CD4-positive, alpha-beta T cell treated with Interleukin-2 at 100 ng/mL for 4 hours (primary cell): ENCODE measurements around the gene CD36.

Source experiments
- DNase-seq: peaks from one replicate; pipeline ENCODE4 v3.0.0-alpha.2; 2020; ENCODE audit warnings: low spot score

Gene CD36

DNA sequence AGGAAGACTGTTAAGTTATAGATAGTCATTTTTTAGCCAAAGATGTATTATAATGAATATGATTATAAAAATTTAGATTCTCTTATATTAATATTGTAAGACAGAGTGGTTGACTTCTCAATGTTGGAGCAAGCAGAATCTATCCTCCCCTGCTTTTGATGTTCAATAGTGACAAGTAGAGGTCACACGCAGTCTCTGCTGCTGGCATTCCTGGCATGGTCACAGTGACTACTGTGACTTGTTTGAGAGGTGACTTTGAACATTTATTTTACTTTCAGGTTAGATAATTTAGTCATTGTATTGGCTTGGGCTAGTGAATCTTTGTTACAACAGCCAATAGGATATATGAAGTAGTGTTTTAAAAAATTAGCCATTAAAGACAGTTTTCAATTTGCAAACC lies 13.7 kb upstream of the CD36 start:
- DNase-seq, result no peak

DNA sequence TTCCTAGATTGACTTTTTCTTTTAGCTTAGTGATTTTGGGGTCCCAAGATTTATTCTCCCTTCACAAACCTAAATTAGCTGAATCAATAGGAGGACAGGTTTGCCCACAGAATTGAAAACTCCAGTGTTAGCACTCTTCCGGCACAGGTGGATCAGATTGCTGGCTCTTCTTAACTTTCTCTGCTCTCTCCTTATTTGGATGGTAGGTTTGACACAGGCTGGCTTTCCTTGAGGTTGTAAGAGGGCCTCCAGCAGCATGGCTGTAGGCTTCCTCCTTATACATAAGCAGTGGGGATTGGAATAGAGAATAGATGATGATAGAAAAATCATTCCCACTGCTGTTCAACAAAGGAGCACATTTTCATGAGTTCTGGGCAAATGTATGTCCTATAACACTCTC lies 9.4 kb upstream of the CD36 start:
- DNase-seq, result no peak

DNA sequence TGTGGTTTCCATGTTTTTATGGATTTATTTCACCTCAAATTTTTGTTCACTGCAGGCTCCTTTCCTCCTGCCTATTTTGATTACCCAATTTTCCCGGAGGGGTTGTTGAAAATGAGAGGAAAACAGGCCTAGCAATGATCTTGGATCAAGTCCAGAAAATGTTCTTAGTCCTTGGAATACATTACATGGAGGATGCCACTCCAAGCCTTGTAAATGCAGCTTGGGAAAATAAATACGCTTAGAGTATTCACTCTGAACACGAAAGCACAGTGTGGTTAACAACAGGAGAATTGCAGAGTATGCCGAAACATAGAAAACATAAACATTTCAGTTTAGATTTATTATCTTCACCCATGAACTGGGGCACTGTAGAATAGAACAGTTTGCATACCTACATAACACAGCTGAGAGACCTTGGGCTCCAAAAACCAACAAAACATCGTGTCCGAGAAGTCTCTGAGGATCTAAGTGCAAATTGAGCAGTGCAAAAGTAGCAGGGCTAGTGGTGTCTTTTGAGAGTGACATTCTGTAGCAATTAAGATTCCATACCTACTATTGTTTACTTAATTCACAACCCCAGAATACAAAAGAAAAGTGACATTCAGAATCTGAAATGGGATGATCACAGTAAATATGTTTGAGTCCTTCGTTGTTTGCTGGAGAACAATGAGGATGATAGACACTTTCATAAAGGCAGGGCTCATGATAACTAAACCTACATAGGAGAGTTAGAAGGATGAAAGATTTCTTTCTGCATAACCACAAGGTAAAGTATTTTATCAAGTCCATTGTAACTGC lies 7.6 kb upstream of the CD36 start:
- no peak for DNase-seq

DNA sequence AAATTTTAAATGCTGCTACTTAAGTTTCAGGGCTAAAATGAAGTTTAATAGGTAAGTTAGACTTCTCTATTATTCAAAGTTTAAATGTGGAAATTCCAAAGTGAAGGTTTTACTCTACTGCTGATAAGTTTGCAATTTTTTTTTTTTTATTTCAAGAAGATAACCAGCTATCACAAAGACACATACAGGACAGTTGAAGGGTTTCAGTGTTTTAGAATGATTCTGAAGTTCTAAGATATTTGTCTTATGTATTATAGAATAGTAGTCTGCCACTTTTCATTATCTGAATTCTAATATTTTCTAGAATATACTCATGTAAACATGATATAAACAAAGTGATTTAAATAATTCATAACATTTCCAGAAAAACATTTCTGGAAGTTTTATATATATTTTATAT lies 7.0 kb upstream of the CD36 start:
- no peak for DNase-seq

DNA sequence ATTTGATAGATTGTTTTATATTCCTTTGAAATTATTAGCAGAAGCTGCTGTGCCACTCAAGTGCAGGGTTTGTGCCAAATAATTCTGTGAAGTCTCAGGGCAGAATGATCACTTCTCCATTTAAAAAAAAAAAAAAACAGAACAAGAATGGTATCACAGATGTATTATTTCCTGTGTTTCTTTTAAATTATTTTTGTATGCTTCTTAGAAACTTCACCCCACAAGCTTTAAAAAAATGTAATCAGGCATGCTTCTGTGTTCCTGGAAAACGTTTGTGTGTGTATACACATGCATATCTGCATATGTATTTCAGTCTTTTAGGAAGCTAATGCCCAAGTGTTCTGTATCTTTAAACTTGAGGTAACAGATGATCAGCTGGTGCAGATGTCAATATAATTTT lies 6.3 kb upstream of the CD36 start:
- DNase-seq, result no peak

DNA sequence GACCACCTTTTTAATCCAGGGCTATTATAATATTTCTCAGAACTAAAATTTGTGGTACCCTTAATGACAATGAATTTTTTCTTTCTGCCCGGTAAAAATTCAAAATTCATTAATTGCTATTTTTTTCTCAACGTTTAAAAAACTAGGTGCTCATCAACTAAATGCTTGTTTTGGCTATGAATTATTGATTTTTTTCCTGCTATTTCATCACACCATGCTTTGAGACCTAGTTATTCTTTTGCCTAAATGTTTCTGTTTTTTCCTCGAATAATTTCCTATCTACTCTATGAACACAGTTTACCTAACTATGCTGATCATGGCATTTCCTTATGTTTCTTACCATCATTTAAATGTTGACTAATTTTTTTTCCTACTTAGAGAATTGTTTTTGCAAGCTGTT lies 5.6 kb upstream of the CD36 start:
- no peak for DNase-seq

DNA sequence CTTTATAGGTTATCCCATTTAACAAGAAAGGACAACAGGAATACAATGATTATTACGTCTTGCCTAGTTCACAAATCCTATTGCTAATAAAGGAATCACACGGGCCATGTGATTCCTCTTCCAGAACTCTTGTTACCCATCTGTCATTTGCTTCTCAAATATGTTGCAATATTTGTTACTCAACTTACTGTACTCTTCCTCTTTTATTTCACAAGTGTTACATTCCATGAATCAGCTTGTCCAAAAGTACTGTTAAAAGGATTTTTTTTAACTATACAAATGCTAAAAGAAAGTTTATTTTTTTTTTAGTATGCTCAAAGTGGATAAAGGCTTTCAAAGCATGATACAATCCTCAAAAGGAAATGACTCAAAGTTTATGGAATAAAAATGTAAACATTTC lies 3.9 kb upstream of the CD36 start:
- no peak for DNase-seq

DNA sequence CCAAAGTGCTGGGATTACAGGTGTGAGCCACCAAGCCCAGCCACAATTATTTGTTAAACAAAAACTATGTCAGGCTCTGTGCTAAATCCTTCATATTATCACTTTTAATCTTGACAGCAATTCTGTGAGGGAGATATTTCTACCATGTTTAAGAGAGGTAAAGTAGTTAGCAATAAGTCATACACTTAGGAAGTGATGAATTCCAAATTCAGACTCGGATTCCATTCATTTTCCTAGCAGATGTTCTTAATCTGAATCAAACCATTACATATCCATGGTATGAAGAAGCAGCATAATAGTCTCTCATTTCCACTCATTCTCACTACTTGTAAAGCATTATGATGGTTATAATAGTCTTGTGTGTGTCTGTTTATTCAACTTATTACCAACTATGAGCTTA lies 2.9 kb upstream of the CD36 start:
- no peak for DNase-seq

DNA sequence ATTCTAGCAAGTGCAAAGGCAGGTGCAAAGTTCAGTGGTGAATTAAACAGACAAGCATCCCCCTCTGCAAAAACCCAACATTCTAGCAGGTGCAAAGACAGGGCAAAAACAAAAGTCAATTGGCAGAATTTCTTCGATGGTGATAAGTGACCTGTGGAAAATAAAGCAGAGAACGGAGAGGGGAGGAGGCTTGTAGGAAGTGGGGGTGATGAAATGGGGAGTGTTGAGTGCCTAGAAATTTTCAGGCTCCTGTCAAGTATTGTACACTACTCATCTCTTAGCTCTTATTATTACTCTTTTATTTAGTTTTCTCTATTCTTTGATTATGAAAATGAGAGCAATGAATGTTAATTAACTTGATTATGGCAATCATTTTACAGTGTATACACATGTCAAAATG lies 2.4 kb upstream of the CD36 start:
- no peak for DNase-seq

DNA sequence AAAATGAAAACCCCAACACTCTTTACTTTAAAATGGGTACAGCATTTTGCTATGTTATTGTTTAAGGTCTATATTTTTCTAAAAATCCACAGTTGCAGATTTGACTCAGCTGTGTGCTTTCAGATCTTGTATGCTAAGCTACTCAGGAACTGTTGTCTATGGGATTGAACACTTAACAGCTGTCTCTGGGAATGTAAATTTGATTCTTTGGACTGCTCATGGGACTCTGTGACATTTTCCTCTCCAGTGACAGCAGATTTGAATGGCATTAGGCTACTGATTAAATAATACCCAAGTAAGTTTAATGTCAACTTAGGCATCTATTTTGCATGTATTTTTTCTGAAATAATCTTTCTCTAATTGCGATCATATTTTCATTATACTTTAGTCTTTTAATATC lies 1.7 kb upstream of the CD36 start:
- no peak for DNase-seq

DNA sequence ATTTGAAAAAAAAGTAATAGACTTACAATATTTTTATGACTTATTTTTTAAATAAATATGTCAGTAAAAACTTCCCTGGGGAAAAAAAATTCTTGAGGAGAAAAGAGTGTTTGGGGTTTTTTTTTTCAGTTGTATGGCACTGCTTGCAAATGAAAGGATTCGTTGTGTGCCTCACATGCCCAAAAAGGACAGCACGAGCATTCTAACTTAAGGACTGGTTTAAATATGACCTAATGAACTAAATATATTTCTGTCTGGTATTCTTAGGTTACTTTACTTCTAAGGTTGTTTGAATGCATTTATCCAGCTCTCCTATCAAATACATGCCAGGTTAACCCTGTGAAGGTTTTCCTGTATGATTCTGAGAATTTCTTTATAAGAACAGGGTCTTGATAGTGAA lies 988 bp upstream of the CD36 start:
- no peak for DNase-seq

DNA sequence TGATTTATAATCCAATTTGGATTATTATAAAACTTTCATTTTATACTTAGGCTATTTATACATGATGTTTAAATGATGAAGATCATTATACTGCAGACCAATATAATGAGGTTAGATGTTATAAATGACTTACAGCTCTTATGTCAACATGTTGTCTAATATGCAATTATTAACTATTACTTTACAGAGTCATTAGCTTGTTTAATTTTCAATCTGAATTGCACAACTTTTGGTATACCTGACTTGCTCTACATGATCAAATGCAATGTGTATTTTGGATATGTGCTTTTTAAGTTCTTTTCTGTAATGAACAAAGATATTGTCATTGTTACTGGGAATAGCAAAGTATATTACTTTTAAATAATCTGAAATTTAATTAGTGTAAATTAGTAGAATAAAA lies 569 bp downstream of the CD36 start:
- no peak for DNase-seq

DNA sequence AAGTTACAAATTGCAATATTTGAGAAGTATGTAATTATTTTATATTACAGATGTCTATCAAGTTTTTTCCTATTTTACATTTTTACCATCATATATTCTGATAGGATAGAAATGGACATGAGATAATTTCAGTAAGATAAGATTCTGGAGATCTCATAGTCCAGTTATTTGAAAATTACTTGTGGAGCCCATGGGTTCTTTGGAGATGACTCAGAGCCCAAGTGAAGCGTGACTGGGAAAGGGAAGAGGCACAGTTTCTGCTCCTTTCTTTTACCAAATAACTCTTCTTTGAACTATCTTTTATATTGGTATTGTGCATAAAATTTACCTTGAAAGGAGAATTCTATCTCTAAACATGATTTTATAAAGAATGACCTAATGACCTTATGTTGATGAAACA lies 2.4 kb downstream of the CD36 start:
- DNase-seq, result no peak

DNA sequence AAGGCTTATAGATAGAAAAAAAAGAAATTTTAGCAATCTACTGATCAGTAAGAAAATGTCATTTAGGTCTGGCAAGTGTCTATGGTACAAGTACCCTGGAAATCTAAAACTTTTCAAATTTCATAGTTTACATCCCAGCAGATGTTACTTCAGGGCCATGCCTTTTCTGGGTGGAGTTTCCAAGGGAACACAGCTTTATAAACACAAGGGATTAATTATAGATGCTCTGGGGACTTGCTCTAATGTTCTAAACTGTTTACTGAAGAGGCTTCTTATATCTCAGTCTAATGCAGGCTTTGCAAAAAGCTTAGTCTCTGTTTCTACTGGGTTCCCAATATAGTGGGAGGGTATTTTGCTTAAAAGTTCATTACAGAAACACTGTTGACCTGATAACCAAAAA lies 3.1 kb downstream of the CD36 start:
- DNase-seq, result no peak

DNA sequence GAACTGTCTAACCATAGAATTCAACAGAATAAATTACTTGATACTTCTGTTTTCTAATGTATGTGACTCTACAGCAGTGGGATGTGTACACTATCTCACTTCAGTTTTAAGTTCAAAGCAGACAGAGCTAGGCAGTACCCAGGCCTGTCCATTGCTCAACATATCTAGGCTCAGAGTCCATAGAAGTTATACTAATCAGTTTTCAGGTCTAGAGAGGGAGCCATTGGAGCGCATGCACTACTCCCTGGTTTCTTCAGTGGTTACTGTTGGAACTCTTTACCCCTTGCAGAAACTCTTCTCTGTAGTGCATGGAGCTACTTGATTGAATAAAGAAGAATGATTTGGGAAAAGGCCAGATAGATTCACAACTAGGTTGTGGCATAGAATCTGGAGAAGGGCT lies 4.4 kb downstream of the CD36 start:
- no peak for DNase-seq

DNA sequence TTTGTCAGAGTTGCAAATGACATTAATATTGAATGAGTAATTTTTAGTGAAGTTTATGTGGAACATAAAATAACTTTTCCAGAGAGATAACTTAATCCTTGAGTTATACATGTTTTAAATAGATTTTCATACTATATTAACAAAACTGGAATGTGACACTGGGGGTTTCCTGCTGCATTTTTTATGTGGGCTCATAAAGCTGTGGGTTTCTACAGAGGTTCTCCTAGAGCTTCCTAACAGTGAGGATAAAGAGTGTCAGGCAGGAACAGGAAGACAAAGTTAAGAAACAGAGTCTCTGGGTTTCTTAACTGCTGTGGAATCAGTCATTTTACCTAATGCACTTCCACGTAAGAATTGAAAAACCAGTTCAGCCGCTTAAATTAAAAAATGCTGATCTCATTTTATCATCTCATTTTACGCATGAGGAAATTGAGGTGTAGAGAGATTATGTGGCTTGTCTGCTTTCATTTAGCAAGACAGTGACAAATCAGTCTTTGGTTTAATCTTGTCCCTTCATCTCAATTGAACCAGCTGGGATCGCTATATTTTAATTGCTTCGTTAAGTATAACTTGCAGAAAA lies 5.0 kb downstream of the CD36 start:
- DNase-seq, result no peak

DNA sequence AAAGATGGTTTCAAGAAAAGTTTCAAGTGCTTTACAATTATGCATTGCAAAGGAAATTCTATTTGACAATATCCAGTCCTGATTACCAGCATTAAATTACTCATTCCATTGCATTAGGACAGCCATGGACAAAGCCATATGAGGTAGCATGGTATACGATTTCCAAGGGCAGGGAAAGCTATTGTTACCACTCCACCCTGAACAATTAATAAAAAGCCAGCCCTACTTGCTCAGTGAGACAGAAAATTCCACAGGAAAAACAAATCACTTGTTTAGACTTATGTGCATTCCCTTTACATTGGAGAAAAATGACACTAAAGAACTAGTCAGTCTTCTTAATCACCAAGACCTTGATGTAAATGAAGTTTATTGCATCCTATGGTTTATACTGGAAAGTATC lies 5.6 kb downstream of the CD36 start:
- DNase-seq, result no peak

DNA sequence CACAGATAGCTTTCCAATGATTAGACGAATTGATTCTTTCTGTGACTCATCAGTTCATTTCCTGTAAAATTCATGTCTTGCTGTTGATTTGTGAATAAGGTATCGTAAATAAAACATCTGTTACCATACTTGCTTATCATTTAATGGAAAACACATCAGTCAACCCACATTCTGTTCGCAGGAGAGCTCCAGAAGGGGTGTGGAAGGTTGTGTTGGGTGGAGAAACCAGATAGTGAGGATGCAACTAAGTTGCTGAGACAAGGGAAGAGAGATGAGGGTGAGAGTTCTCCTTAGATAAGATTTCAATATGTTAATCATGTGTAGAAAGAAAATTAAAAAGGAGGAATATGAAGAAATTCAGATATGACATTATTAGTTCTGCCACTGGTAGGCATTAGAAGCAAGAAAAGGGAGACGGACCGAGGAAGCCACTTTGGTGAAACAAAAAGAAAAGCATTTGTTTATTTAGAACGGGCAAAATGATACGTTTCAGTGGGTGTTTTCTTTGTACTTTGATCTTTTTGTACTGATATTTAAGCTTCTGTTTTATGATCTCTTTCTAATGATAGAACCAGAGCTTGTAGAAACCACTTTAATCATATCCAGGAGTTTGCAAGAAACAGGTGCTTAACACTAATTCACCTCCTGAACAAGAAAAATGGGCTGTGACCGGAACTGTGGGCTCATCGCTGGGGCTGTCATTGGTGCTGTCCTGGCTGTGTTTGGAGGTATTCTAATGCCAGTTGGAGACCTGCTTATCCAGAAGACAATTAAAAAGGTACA lies 7.8 kb downstream of the CD36 start:
- no peak for DNase-seq

DNA sequence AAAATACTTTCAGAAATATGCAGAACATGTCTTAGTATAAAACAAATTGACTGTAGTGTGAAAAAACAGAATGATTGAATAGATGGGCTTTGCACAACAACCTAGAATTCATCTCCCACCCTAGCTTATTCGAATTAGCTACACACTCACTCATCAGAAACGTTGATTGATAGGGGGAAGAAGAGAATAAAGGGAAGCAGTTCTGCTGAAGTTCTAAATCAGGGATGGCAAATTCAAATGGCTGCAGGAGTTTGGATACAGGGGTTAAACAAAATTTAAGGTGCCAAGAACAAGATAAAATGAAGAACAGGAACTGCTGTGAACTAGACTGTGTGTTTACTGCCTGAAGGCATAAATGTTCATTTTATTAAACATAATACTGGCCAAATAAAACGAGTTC lies 9.0 kb downstream of the CD36 start:
- no peak for DNase-seq

DNA sequence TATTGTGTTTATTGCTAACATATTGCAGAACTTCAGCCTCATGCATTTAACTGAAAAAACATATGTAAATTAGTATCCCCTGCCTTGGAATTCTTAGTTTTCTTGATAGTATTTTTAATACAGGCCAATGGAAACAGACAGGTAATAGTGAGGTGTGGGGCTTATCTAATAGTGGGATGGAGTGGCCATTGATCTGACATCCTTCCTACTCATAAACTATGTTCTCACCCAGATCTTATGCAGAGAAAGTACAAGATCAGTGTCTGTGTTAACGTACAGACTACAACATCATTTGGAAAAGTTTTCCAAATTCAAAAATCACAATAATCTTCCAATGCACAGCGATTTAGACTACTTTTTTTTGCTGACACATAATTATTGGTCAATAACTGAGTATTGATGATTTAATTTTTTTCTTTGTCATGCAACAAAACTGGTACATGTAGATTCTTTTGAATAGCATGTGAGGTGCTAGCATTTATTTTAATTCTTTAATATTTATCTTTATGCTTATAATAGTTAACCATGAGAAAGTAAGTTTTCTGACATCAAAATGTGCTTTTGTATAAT lies 9.7 kb downstream of the CD36 start:
- DNase-seq, result no peak

DNA sequence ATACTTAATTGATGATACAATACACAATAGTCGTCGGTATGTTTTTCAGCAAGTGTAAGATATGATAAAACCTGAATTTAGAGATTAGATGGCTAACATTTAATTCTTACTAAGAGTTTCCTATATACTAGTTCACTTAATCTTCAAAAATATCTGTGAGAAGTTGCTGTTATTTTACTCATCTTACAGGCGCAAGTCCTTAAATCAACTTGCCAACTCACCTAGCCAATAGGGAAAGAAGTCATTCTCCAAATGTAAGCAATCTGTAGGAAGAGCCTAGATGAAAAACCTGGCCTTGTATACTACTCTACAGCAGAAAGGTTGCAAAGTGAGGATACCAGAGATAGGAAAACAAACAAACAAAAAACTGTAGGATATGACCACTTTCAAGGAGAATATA lies 10.6 kb downstream of the CD36 start:
- no peak for DNase-seq

DNA sequence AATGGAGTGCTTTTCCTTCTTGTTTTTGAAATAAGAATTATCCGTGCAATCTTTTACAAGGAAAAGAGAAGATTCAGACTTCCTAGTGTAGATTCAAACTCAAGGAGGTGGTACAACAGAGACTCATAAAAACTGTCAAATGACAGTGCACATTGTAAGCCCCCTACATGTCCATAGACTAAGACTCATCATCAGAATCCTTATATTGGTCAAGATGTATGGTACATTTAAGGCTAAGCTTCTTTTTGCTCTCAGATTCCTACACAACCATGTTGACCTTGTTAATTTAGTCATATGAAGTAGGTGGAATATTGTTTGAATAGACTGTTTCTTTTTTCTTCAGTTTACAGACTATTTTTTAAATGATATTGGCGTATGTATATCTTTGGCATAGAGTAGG lies 11.6 kb downstream of the CD36 start:
- no peak for DNase-seq

DNA sequence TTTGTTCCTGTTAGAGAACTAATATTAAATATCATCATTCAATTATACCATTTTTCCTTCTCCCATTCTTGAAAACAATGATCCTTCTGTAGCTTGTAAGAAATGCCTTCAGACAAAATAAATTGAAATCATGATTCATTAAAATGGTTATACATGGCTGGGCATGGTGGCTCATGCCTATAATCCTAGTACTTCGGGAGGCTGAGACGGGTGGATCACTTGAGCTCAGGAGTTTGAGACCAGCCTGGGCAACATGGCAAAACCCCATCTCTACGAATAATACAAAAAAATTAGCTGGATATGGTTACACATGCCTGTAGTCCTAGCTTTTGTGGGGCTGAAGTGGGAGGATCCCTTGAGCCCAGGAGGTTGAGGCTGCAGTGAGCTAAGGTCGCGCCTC lies 13.0 kb downstream of the CD36 start:
- no peak for DNase-seq
